HG03342 (cell line): Measurements from ENCODE around the gene KIF2B.
"Not testable (repeated sequence)": the region's sequence is repeated elsewhere in the genome, so short reads cannot be mapped to it uniquely, and the experiment has no call there.

ENCODE experiments used
- ATAC-seq: cut with Tn5 transposase; IDR thresholded peaks from one replicate; pipeline ENCODE4 v1.9.1; 2021; ENCODE audit warnings: mild to moderate bottlenecking, moderate library complexity; ENCODE audit not compliant: unreplicated experiment

The KIF2B gene, protein sequence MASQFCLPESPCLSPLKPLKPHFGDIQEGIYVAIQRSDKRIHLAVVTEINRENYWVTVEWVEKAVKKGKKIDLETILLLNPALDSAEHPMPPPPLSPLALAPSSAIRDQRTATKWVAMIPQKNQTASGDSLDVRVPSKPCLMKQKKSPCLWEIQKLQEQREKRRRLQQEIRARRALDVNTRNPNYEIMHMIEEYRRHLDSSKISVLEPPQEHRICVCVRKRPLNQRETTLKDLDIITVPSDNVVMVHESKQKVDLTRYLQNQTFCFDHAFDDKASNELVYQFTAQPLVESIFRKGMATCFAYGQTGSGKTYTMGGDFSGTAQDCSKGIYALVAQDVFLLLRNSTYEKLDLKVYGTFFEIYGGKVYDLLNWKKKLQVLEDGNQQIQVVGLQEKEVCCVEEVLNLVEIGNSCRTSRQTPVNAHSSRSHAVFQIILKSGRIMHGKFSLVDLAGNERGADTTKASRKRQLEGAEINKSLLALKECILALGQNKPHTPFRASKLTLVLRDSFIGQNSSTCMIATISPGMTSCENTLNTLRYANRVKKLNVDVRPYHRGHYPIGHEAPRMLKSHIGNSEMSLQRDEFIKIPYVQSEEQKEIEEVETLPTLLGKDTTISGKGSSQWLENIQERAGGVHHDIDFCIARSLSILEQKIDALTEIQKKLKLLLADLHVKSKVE

DNA sequence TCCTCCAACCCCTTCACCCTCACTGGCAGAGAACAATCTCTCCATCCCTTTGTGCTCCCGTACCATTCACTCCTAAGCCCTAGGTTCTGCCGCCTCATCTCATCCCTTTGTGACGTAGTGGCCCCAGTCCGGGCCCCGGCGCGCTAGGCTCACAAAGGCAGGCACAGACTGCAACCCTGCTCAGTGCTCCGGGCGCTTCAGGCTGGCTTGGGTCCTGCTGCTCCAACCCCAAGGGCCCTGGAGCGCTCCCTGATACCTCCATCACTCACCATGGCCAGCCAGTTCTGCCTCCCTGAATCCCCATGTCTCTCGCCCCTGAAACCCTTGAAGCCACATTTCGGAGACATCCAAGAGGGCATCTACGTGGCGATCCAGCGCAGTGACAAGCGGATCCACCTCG is at the start of gene KIF2B:
Gene KIF2B (plus strand): TSS at position 164 of the 400 bp plus-strand sequence. CDS start 107 bp downstream, at position 271.
- no peak for ATAC-seq

DNA sequence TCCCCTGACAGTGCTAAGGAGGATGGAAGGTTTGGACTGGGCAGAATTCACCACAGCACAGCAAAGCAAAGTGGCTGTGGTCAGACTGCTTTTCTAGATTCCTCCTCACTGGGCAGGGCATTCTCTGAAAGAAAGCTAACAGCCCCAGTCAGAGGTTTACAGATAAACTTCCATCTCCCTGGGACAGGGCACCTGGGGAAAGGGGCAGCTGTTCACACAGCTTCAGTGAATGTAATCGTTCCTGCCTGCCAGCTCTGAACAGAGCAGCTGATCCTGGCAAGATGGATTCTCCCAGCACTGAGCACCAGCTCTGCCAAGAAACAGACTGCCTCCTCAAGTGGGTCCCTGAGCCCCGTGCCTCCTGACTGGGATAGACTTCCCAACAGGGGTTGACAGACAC is 42.4 kb upstream of the KIF2B start:
- ATAC-seq: no peak

DNA sequence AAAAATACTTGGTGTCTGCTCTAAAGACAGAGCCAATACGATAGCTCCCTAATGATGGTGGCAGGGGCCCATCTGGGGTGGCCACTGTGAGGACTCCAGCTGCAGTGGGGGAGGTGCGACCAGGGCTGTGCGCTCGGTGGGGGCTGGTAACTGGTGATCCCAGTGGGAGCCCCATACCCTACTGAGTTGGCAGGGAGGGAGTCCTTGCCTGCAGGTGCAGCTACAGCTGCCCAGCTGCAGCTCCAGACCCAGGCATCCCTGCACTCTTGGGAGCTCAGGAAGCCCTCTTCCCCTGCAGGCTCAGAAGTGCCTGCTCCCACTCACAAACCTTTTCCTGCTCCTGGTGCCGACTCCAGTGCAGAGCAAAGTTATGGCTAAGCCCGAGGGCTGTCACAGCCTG is 31.2 kb upstream of the KIF2B start:
- no peak for ATAC-seq

DNA sequence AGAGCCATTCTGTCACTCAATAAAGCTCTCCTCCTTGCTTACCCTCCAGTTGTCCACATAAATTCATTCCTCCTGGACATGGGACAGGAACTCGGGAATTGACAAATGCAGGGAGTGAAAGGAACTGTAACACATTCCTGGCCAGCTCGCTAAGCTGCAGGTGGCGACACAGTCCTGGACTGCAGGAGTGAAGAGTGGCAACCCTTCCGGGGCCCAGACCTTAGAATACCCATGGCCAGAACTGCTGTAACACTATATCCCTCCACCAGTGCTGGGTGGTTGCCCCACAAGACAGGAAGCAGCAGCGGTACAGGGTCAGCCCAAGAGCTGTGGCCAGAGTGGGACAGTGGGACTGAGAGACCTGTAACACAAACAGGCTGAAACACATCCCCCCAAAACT is 30.3 kb upstream of the KIF2B start:
- ATAC-seq: no peak

DNA sequence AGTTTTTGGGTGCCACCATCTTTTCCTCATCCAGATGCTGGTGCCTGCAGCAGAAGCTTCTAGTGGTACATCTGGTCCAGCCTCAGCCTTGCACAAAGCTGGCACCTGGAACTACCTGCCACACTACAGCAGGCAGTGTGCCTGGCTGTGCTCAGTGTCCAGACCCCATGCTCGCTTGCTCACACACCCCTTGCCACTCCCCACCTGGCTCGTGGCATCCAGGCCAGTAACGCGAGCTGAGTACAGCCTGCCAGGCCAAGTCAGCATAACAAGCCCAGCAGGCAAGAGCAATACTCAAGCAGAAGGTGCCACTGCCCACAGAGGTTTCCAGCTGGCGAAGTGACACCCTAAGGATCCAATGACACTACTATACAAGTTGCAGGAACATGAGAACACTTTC is 29.7 kb upstream of the KIF2B start:
- no peak for ATAC-seq

DNA sequence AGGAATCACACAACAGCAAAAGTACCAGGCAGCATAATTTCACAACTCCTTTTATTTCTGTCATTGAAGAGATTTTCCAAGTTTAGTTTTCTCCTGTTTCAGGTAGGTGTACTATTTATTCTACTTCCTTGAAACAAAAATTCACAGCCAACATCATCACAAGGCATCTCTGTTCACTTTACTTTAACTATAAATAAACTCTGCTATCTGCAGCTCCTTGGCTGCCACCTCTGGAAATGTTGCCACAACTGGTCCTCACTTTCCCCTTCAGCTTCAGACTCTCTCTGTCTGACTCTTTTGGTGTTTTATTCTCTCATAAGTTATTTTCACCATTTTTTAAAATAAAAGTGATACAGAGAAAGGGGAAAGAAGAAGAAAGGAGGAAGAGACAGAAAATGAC is 27.9 kb upstream of the KIF2B start:
- ATAC-seq: no peak

DNA sequence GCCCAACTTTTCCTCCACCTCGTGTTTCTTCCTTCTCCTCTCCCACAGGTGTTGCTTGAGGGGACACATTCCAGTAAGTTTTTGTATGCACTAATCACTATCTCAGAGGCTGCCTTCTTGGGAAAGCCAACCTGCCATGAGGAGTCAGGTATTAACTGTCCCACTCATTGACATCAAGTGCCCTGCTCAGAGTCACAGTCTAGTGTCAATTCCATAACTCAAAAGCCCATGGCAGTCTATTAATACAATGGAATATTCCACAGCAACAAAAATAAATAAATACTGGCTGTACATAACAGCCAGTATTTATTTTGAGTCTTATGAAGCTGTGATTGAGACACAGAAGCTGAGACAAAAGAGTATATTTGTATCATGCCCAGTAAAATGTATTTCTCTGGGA is 26.1 kb upstream of the KIF2B start:
- no peak for ATAC-seq

DNA sequence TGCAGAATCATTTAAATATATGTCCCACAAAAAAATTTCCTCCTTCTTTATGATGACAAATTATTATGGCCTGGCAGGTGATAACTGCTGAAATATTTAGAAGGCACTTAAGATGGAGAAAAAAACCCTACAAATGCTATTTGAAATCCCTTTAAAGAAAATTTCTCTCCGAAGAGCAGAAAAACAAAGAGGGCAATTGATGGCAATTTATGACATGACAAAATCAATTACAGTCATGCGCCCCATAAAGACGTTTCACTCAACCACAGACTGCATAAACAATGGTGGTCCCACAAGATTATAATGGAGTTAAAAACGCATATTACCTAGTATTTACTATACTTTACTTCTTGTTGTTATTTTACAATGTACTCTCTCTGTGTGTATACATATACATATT is 25.2 kb upstream of the KIF2B start:
- ATAC-seq: no peak

DNA sequence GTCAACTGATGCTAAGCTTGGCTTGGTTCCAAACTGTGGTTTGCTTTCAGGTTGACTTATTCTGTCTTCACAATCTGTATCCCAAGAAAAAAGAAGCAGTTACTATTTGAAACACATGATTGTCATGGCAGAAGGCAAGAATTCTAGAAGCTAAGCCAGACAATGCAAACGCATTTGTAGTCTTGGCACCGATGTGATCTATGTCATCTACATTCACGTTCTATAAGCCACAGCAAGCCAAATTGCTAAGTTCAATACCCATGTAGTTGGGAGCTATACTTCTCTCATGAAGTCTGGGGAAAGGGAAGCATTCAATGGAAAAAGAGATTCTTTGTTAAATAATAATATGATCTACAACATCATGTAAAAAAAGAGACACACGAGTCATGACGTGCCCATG is 18.3 kb upstream of the KIF2B start:
- no peak for ATAC-seq

DNA sequence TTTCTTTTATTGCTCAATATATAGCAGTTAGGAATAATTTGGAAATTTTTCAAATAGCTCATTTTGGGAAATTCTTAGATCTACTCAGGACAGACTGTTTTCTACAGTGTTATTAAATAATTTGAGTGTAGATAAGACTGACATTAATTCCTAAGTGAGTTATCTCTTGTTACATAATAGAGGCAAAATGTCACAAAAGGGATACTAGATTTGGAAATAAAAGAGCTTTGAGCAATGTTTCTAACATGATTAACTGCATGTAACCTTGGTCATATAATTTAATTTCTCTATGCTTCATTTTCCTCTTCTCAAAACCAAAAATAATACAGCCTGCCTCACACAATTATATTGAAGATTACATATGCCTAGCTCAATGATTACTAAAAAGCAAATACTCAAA is 16.3 kb upstream of the KIF2B start:
- ATAC-seq: no peak

DNA sequence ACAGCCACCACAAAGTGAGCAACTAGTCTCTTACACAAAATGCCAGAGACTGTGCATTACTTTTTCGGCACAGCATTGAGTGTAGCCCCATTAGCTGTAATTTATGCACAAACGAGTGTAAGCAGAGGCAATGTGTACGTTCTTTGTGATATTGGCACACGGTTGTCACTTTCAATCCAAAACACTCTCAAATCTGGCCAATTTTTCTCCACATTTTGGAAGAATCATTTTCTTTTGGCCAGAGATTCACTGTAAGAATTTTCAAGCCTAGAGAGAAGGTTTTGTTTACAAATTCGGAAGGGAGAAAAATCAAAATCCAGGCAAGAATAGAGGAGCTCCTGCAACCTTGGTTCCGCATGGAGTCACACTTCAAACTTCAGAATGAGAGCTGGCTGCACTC is 15.4 kb upstream of the KIF2B start:
- no peak for ATAC-seq

DNA sequence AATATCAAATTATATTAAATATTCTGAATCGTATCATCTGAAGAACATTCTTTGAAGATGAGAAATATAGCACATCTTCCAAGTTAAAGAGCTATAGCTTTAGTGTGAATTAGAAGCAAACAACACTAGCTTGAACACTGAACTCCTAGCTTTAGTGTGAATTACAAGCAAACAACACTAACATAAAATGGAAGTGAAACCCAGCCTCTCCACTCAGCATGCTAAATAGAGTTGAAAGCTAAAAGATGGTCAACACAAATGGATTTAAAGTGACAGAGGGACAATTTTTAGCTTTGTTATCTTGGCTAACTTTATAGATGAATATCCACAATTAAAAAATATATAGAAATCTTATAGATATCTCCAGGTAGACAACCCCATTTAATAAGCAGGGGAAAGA is 4.5 kb upstream of the KIF2B start:
- no peak for ATAC-seq

DNA sequence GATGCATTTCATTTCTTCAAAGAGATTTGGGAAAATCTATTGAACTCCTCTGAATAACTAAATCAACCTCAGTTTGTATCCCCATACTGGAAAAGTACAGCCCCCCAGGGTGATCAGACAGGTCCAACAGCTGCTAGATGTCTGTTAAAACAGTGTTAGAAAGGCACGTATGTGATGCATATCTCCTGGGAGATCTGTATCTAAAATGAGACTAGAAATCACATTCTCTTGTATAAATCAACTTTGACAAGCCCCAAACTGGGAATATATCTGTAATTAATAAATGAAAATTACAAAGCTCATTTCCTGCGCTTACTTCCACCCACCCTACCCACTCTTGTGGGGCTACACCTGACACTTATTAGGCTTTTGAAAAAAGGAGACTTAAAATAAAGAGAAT is 3.8 kb upstream of the KIF2B start:
- ATAC-seq: no peak

DNA sequence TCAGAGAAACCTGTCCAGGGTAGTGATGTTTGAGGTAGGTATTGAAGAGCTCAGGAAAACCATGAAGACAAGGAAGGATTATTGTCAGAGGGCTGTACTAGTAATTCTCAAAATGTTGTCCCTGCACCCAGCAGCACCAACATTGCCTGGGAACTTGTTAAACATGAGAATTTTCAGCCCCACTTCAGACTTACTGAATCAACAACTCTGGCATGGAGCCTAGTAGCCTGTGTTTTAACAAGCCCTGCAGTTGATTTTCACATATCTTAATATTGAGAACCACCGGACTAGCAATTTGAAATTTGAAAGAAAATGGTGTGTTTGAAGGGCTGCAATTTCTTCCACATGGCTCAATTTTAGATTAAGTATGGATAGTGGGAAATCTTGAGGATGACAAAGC is 2.8 kb upstream of the KIF2B start:
- ATAC-seq: no peak

DNA sequence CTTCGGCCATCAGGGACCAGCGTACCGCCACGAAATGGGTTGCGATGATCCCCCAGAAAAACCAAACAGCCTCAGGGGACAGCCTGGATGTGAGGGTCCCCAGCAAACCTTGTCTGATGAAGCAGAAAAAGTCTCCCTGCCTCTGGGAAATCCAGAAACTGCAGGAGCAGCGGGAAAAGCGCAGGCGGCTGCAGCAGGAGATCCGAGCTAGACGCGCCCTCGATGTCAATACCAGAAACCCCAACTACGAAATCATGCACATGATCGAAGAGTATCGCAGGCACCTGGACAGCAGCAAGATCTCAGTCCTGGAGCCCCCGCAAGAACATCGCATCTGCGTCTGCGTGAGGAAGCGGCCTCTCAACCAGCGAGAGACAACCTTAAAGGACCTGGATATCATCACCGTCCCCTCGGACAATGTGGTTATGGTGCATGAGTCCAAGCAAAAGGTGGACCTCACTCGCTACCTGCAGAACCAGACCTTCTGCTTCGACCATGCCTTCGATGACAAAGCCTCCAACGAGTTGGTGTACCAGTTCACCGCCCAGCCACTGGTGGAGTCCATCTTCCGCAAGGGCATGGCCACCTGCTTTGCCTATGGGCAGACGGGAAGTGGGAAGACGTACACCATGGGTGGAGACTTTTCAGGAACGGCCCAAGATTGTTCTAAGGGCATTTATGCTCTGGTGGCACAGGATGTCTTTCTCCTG is 769 bp downstream of the KIF2B start:
- ATAC-seq: no peak

DNA sequence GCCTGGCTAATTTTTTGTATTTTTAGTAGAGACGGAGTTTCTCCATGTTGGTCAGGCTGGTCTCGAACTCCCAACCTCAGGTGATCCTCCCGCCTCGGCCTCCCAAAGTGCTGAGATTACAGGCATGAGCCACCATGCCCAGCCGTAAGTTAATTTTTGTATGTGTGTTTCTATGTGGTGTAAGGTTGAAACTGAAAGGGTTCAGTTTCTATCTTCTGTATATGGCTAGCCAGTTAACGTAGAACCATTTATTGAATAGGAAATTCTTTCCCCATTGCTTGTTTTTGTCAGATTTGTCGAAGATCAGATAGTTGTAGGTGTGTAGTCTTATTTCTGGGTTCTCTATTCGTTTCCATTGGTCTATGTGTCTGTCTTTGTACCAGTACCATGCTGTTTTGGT is 12.0 kb downstream of the KIF2B start:
- not testable (repeated sequence) for ATAC-seq

DNA sequence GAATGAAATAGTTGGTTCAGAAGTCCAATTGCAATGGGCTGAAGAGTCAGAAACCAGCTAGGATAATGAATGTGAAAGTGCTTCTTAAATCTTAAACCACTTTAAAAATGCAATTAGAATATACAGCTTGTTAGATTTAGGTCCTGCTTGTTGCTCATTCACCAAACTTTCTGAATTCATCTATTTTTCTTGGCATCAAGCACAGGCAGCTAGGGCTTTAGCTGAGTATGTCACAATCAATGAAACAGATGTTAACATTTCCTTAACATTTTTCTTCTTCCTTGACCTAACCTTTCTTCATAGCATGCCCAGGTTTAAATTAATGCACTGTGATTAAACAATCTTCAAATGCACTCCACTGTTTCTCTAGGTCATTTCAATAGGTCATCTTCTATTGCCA is 14.4 kb downstream of the KIF2B start:
- no peak for ATAC-seq

DNA sequence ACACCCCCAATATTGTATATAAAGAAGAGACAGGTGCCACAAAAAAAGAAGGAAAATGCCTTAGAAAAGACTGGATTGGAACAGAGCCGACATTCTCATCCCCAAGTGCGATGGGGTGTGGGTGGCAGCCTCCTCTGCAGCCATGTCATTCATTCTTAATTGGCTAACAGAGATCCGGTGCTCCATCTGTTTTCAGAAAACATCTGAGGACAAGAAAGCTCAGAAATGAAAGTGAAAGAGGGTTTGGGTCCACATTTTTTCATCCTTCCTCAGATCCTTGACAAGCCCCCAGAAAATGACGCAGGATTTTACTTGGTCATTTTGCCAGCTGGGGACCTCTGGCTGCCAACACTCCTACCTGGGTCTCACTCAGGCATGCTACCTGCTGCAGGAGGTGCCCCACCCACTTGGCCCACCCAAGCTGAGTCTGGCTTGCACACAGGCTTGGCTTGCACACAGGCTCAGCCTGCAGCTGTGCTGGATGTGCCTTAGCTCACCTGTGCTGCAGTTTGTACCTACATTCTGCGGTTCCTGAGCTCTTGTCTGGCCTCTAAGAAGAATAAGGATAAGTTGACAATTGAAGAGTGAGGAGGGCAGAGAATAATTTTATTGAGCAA is 21.9 kb downstream of the KIF2B start:
- no peak for ATAC-seq

DNA sequence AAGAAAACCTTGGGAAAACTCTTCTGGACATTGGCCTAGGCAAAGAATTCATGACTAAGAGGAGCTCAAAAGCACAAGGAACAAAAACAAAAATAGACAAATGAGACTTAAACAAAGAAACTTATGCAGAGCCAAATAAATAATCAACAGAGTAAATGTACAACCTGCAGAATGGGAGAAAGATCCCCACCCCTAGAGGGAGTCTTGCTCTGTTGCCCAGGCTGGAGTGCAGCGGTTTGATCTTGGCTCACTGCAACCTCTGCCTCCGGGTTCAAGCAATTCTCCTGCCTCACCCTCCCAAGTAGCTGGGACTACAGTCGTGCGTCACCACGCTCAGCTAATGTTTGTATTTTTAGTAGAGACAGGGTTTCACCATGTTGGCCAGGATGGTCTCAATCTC is 48.4 kb downstream of the KIF2B start:
- ATAC-seq: not testable (repeated sequence)
